Right renal pelvis (tissue), 4 donors: ENCODE data around the gene TTC36. TPM values are rescaled to one million over a fixed set of nuclear protein-coding genes. Genes with fewer than 3 reads are reported as not detected.
"Not testable (repeated sequence)": the region's sequence is repeated elsewhere in the genome, so short reads cannot be mapped to it uniquely, and the experiment has no call there.

Source experiments
- DNase-seq, 4 donors: peaks; one replicate each; pipeline ENCODE4 v3.0.0-alpha.2; 2013; ENCODE audit warnings: low read depth in 4 of 4, low spot score in 3 of 4, missing footprints in 1 of 4
- polyA plus RNA-seq, 4 donors: library from polyadenylated mRNA; unstranded; fragments of 120-200 nt; gene quantifications; one replicate each; pipeline ENCODE4 v1.2.1, GENCODE V29; 2013; ENCODE audit not compliant: insufficient read length in 4 of 4

TTC36 gene, protein sequence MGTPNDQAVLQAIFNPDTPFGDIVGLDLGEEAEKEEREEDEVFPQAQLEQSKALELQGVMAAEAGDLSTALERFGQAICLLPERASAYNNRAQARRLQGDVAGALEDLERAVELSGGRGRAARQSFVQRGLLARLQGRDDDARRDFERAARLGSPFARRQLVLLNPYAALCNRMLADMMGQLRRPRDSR
- 1 to 10 TPM in 2 of 4 donors, under 1 TPM in 2; 0.55 to 2.5 (median 1.2) TPM for polyA plus RNA-seq

DNA sequence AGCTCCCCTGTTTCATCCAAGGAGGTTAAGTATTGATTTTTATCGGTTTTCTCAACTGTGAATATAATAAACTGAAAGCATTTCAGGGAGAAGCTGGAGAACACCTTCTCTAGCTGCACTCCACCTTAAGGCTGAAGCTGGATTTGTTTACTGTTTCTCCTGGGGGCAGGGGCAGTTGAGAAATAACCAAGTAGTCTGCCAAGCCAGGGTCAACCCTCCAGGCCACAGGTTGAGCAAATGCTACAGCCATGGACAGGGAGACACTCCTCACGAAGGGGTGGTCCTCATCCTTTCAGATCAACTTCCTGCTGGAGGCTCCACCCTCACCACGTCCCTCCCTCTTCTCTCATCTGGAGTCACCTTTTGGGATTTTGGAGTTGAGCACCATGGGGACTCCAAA, at the start of gene TTC36:
Gene TTC36 (plus strand): TSS at position 366 of the 400 bp plus-strand sequence. CDS start 21 bp downstream, at position 387.
- no peak for DNase-seq

DNA sequence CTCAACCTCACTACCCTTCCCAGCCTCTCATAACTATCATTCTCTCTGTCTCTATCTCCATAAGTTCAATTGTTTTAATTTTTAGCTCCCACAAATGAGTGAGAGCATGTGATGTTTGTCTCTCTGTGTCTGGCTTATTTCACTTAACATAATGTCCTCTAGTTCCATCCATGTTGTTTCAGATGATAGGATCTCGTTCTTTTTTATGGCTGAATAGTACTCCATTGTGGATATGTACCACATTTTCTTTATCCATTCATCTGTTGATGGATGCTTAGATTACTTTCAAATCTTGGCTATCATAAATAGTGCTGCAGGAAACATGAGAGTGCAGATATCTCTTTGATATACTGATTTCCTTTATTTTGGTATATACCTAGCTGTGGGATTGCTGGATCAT, 46.0 kb upstream of the TTC36 start:
- not testable (repeated sequence) for DNase-seq

GRCh38 chr11:118484405-118484804, 42.9 kb upstream of the TTC36 start:
- DNase-seq = no peak

GRCh38 chr11:118485273-118485672, 42.0 kb upstream of the TTC36 start:
- no peak for DNase-seq

DNA sequence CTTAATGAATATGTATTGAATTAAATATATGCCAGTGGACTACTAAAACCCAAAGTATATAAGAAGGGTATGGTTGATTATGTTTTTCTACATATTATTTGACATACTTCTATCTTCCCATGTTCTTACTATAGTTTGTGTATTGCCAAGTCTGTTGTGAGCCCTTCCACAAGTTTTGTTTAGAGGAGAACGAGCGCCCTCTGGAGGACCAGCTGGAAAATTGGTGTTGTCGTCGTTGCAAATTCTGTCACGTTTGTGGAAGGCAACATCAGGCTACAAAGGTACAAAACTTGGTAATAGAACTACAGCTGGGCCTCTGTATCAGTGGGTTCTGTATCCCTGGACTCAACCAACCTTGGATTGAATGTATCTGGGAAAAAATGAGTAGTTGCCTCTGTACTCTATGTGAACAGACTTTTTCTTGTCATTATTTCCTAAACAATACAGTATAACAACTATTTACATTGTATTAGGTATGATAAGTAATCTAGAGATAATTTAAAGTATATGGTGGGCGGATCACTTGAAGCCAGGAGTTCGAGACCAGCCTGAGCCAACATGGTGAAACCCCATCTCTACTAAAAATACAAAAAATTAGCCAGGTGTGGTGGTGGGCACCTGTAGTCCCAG, 38.7 kb upstream of the TTC36 start:
- DNase-seq = peak; percentile 59 to 67 (median 62)

DNA sequence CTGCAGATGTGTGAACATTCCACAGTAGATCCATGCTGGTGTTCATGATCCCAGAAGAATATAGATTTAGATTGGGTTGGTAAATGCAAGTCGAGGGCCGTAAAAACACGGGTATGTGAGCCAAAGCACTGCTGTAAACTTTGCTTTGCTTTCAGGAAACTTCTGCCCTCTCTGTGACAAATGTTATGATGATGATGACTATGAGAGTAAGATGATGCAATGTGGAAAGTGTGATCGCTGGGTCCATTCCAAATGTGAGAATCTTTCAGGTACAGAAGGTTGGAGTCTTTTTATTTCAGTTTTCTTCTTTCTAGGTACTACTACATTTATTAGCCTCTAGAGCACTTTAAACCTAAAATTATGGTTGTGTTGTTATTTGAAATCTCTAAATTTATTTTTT, 36.2 kb upstream of the TTC36 start:
- DNase-seq = no peak

GRCh38 chr11:118497831-118498230, 29.4 kb upstream of the TTC36 start:
- DNase-seq = no peak

- DNase-seq = no peak
Measured at GRCh38 chr11:118503216-118503615, 24.1 kb upstream of the TTC36 start.

- DNase-seq = no peak
Measured at GRCh38 chr11:118511601-118512000, 15.7 kb upstream of the TTC36 start.

GRCh38 chr11:118514103-118514502, 13.2 kb upstream of the TTC36 start:
- DNase-seq = no peak

- DNase-seq = no peak
Measured at GRCh38 chr11:118519549-118519948, 7.7 kb upstream of the TTC36 start.

DNA sequence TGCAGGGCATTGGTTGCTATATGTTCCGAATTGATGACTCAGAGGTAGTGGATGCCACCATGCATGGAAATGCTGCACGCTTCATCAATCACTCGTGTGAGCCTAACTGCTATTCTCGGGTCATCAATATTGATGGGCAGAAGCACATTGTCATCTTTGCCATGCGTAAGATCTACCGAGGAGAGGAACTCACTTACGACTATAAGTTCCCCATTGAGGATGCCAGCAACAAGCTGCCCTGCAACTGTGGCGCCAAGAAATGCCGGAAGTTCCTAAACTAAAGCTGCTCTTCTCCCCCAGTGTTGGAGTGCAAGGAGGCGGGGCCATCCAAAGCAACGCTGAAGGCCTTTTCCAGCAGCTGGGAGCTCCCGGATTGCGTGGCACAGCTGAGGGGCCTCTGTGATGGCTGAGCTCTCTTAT, 5.4 kb upstream of the TTC36 start:
- no peak for DNase-seq

DNA sequence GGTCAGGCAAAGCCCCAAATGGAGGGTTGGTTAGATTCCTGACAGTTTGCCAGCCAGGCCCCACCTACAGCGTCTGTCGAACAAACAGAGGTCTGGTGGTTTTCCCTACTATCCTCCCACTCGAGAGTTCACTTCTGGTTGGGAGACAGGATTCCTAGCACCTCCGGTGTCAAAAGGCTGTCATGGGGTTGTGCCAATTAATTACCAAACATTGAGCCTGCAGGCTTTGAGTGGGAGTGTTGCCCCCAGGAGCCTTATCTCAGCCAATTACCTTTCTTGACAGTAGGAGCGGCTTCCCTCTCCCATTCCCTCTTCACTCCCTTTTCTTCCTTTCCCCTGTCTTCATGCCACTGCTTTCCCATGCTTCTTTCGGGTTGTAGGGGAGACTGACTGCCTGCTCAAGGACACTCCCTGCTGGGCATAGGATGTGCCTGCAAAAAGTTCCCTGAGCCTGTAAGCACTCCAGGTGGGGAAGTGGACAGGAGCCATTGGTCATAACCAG, 4.7 kb upstream of the TTC36 start:
- no peak for DNase-seq

GRCh38 chr11:118524356-118524755, 2.9 kb upstream of the TTC36 start:
- DNase-seq = no peak

DNA sequence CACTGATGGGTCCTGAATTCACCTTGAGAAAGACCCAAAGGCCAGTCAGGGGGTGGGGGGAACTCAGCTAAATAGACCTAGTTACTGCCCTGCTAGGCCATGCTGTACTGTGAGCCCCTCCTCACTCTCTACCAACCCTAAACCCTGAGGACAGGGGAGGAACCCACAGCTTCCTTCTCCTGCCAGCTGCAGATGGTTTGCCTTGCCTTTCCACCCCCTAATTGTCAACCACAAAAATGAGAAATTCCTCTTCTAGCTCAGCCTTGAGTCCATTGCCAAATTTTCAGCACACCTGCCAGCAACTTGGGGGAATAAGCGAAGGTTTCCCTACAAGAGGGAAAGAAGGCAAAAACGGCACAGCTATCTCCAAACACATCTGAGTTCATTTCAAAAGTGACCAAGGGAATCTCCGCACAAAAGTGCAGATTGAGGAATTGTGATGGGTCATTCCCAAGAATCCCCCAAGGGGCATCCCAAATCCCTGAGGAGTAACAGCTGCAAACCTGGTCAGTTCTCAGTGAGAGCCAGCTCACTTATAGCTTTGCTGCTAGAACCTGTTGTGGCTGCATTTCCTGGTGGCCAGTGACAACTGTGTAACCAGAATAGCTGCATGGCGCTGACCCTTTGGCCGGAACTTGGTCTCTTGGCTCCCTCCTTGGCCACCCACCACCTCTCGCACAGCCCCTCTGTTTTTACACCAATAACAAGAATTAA, 2.4 kb upstream of the TTC36 start:
- DNase-seq = no peak

DNA sequence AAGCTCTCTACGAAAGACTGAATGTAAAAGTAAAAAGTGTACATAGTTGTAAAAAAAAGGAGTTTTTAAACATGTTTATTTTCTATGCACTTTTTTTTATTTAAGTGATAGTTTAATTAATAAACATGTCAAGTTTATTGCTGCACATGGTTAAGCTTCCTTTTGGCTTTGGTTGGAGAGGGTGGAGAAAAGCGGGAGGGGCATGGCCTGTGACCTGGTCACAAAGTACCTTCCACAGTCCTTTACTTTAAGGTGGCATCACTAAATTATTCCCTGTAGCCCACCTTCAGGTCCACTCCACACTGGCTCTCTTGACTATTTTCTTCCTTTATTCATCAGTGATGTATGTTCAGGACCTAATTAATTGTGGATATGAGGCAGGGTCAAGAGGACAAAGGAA, 586 bp upstream of the TTC36 start:
- DNase-seq = no peak

GRCh38 chr11:118528511-118528910, 1.2 kb downstream of the TTC36 start:
- DNase-seq = no peak

DNA sequence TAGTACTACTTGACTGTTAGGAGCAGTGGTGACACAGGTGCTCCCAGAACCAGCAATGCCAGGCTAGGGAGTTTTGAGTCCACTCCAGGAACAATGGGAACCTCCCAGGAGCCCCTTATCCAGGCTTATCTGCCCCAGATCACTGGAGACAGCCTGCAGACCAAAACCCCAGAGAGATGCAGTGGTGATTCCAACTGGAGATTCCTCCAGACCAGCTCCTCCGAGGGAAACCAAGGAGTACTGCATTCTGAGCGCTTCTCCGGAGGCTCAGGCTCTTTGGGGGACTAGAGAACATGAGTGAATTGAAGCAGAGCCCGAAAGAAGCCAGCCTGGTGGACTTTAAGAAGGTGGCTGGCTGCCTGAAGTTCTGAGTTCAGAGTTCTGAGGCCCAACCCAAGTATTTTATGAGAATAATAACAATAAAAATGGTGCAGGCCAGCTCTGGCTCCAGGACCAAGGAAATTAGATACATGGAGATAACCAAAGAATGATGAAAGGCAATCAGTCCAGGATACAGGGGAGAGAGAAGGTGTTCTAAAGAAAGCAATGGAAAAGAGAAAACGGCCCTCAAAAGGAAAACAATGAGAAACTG, 2.4 kb downstream of the TTC36 start:
- DNase-seq = no peak

GRCh38 chr11:118530180-118530682, 3.0 kb downstream of the TTC36 start:
- no peak for DNase-seq

GRCh38 chr11:118530683-118531596, 3.7 kb downstream of the TTC36 start, which contains the start of gene TMEM25:
Gene TMEM25 (plus strand): TSS chr11:118531192. CDS start chr11:118531802, 610 bp downstream.
- peak; percentile 28 to 60 (median 36) for DNase-seq
